Lower leg skin (tissue), 4 donors: ENCODE data around the gene KRTAP5-6. TPM values are rescaled to one million over a fixed set of nuclear protein-coding genes. Genes with fewer than 3 reads are reported as not detected.

Experiments
- DNase-seq, 2 donors: peaks; one replicate each; pipeline ENCODE4 v3.0.0-alpha.2; 2019; ENCODE audit warnings: low spot score in 2 of 2
- H3K4me3 ChIP-seq: fragments of 200-600 bp; sonication (generic); 2 replicates; pipeline ENCODE4 v1.5.1; 2017; ENCODE audit warnings: mild to moderate bottlenecking, low read depth; ENCODE audit not compliant: poor library complexity, severe bottlenecking
- CTCF ChIP-seq, 3 donors: fragments of 450-650 bp; IDR thresholded peaks; one replicate each; pipeline ENCODE4 v1.5.1; 2016; ENCODE audit warnings: antibody characterized with exemption in 3 of 3, mild to moderate bottlenecking in 3 of 3, moderate library complexity in 2 of 3
- POLR2A ChIP-seq, 2 donors: fragments of 450-650 bp; IDR thresholded peaks; one replicate each; pipeline ENCODE4 v1.6.1; 2016 to 2017; ENCODE audit warnings: antibody characterized with exemption in 2 of 2, mild to moderate bottlenecking in 1 of 2, moderate library complexity in 1 of 2
- WGBS, 2 donors: methylation state at CpG; one replicate each; pipeline ENCODE4 v1.1.5; 2018; 5-methylcytosine and 5-hydroxymethylcytosine counted together
- intact Hi-C: fragments of 100-400 bp; cut with DNase I; formaldehyde crosslinking; loops from one replicate; pipeline ENCODE4 v1.15.0; 2023; ENCODE audit warnings: low total_unique reads
- total RNA-seq, 4 donors: library from RNA; depleted of rRNA; stranded (reverse); fragments of >200 nt; gene quantifications; one replicate each; pipeline ENCODE4 v1.1.0, GENCODE V29; 2016

KRTAP5-6 gene
- total RNA-seq, 4 donors from 2014 or later, result 6.7 TPM; not detected in 3

- H3K4me3 ChIP-seq, result no peak overlapping the region
- intact Hi-C loops, result no loop called here
- 83 to 84% methylated on average over 6 of the region's 6 CpGs for WGBS, 2 donors
- TF ChIP-seq CTCF (IDR thresholded peaks at IDR 0.05), result no peak
- no peak for TF ChIP-seq POLR2A (IDR thresholded peaks at IDR 0.05)
- DNase-seq, result peak in 1 of 2 donors; percentile 70
These were observed 40.2 kb downstream of the KRTAP5-6 start for GRCh38 chr11:1737080-1737757.

GRCh38 chr11:1738380-1738779, 41.4 kb downstream of the KRTAP5-6 start:
- TF ChIP-seq CTCF (IDR thresholded peaks at IDR 0.05), result no peak
- no peak for TF ChIP-seq POLR2A (IDR thresholded peaks at IDR 0.05)
- WGBS, 2 donors, result 83 to 87% methylated on average over 10 of the region's 10 CpGs
- peak in 1 of 2 donors; percentile 73 for DNase-seq
- H3K4me3 ChIP-seq, result no peak overlapping the region
- intact Hi-C loops, result no loop called here

- peak in 1 of 2 donors; percentile 65 for DNase-seq
- intact Hi-C loops, result no loop called here
- TF ChIP-seq CTCF (IDR thresholded peaks at IDR 0.05), result no peak
- no peak for TF ChIP-seq POLR2A (IDR thresholded peaks at IDR 0.05)
- WGBS, 2 donors, result 65 to 72% methylated on average over 8 of the region's 8 CpGs
- no peak overlapping the region for H3K4me3 ChIP-seq
These were observed 42.6 kb downstream of the KRTAP5-6 start for GRCh38 chr11:1739576-1739975.

- 82 to 86% methylated on average over 8 of the region's 8 CpGs for WGBS, 2 donors
- H3K4me3 ChIP-seq, result no peak overlapping the region
- intact Hi-C loops, result no loop called here
- TF ChIP-seq POLR2A (IDR thresholded peaks at IDR 0.05) (no peak), CTCF (IDR thresholded peaks at IDR 0.05) (no peak)
- DNase-seq, result no peak
These were observed 44.0 kb downstream of the KRTAP5-6 start for GRCh38 chr11:1740786-1741530.

GRCh38 chr11:1741741-1742140, 44.7 kb downstream of the KRTAP5-6 start:
- TF ChIP-seq CTCF (IDR thresholded peaks at IDR 0.05) (no peak), POLR2A (IDR thresholded peaks at IDR 0.05) (no peak)
- intact Hi-C loops, result no loop called here
- 71 to 86% methylated on average over 4 of the region's 4 CpGs for WGBS, 2 donors
- DNase-seq, result no peak
- H3K4me3 ChIP-seq, result no peak overlapping the region
